ENCODE data around the gene CLIP4. TPM values are rescaled to one million over a fixed set of nuclear protein-coding genes. Genes with fewer than 3 reads are reported as not detected.

Gene CLIP4
- total RNA-seq, 1 experiment from 2014 or later, result 33.8 TPM

DNA sequence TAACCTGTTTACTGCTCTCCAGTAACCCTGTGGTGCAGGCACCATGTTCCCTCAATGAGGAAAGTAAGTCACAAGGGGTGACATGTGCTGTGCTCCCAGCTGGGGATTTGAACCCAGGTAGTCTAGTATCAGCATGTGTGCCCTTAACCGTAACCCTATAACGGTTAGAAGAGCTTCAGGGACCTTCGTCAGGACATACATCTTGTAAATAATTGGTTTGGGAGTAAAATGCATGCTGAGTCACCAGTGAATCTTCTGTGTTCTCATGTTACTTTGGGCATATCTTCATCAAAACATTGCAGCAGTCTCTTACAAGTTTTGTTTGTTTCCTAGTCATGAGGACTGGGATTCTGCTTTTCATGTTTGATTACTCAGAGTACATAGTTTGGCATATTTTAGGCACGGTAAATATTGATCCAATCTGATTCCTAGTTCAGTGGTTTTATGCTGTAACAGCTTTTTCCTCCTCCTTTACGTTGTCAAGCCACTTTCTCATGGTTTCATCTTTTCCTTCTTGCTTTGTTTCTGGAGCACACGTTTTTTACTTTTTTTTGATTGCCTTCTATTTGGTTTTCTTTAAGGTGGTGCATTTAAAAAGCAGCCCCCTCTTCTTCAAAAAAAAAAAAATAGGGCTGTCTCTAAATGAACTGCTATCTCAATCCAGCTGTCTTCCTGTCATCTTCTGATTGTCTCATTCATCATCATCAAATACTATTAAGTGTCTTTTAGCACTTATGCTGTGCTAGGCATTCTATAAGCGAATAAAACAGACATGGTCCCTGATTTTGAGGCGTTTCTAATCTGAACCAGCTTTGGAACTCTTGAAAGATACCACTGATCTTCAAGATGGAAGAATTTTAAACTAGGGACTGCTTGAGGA, 50.4 kb downstream of the CLIP4 start:
- in situ Hi-C loops (cut with HindIII; ENCODE audit: low pct_unique_long_range_greater_than_20kb, low sequenced_read_pairs), result no loop called here
- peak; percentile 74 for DNase-seq (ENCODE audit: low read depth)

- peak; percentile 79 for DNase-seq (ENCODE audit: low read depth)
- in situ Hi-C loops (cut with HindIII; ENCODE audit: low pct_unique_long_range_greater_than_20kb, low sequenced_read_pairs), result no loop called here
Observed at GRCh38 chr2:29166242-29167039, 51.2 kb downstream of the CLIP4 start.

DNA sequence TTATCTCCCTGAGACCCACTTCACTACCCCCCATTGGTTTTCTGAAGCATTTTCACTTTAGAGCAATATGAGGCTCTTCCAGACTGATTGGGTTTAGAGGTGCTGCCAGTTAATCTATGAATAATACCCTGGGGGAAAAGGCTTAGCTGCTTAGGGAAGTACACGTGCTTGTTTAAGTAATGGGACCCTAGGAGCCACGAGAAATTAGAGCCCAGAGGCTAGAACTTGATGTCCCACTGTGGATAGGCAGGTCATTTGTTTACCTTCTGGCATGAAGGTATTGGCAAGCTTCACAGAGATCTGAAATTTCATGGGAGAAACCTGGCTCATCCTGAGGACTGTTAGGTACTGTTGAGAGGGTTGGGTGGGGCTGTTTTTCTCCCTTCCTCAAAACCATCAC, 59.7 kb downstream of the CLIP4 start:
- DNase-seq (ENCODE audit: low read depth), result no peak
- in situ Hi-C loops (cut with HindIII; ENCODE audit: low pct_unique_long_range_greater_than_20kb, low sequenced_read_pairs), result no loop called here

DNA sequence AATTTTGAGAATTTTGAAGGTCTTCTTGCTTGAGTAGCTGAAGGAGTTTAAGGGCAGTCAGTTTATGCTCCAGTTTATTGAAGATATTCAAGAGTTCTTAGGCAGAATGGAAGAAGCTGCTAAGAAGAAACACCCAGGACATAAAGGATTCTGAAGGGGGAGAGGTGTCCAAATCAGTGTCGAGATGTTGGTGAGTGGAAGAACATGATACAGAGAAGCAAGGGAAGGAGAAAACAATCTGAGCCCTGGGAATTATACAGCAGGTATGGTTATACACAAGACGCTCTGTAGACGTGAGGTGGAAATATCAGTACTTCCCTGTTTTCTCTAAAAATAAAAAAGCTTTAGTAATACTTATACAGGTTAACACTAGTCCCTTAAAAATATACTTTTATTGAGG, 60.1 kb downstream of the CLIP4 start:
- DNase-seq (ENCODE audit: low read depth), result no peak
- in situ Hi-C loops (cut with HindIII; ENCODE audit: low pct_unique_long_range_greater_than_20kb, low sequenced_read_pairs), result no loop called here

DNA sequence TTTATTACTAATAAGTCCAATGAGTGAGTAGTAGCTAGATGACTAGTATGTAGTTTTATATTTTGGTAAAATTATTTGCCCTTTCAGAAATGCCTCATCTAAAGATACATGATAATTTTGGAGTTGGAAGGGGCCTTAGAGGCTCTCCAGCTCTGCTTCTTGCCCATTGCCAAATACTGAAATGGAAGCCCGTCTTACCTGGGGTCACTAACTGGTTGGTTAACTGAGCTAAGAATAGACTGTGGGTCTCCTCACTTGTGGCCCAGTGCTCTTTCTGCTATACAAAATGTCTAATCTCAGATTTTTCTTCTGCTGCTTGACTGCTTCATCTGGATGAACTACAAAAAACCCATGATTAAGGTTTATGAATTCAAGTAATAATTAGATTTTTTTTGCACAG, 67.1 kb downstream of the CLIP4 start:
- DNase-seq (ENCODE audit: low read depth), result no peak
- in situ Hi-C loops (cut with HindIII; ENCODE audit: low pct_unique_long_range_greater_than_20kb, low sequenced_read_pairs), result no loop called here

DNA sequence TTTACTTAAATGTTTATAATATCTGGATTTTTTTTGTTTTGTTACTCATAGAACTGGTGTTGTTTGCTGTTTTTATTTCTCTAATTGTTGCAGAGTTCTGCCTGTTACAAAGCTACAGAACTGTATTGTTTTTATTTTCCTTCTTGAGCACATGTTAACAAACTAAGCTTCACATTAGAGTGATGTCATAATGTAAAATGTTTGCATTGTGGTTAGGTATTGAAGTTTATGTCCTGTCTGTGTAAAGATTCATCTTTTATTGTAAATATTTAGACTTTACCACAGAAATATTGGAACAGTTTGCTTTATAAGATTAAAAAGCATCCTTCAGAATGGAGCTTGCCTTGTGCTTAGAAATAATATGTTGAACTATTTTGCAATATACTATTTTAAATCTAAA, 67.7 kb downstream of the CLIP4 start:
- in situ Hi-C loops (cut with HindIII; ENCODE audit: low pct_unique_long_range_greater_than_20kb, low sequenced_read_pairs), result no loop called here

DNA sequence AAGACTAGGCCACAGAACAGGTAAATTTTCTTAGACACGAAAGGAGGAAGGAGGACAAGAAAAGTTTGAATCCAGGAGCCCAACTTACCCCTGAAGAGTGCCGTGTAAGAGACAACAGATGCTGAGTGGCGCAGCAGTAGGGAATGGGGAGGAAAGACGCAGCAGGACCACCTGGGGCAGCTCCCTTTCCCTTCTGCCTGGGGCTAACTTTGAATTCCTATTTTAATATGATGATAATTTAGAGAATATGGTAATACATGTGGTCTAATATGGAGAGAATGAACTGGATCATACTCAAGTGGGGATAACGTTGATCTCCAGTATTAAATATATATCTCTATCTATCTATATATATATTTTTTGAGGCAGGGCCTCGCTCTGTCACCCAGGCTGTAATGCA, 69.3 kb downstream of the CLIP4 start:
- in situ Hi-C loops (cut with HindIII; ENCODE audit: low pct_unique_long_range_greater_than_20kb, low sequenced_read_pairs), result no loop called here

More for the DNA sequence above, 67.7 kb downstream of the CLIP4 start:
- no peak for DNase-seq (ENCODE audit: low read depth)

DNA sequence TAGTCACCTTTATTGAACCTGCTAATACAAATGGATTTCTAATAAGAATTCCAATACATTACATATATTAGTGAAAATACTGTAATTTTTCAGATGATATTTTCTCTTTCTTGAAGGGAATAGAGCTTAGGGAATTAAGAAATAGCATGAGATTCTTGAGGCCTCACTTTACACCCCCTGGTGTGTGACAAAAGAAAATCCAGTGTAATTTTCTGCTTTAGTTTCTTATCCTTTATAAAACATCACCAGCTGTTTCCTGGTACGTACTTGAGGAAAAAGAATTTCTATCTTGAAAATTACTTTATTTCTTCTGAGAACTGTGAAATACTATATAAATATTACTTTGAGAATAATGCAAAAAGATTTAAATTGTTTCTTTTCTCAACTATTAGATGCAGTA, 71.6 kb downstream of the CLIP4 start:
- no peak for DNase-seq (ENCODE audit: low read depth)
- in situ Hi-C loops (cut with HindIII; ENCODE audit: low pct_unique_long_range_greater_than_20kb, low sequenced_read_pairs), result no loop called here

More for the DNA sequence above, 69.3 kb downstream of the CLIP4 start:
- DNase-seq (ENCODE audit: low read depth), result no peak

- in situ Hi-C loops (cut with HindIII; ENCODE audit: low pct_unique_long_range_greater_than_20kb, low sequenced_read_pairs), result no loop called here
- DNase-seq (ENCODE audit: low read depth), result no peak
Observed at GRCh38 chr2:29187926-29188325, 72.7 kb downstream of the CLIP4 start.

DNA sequence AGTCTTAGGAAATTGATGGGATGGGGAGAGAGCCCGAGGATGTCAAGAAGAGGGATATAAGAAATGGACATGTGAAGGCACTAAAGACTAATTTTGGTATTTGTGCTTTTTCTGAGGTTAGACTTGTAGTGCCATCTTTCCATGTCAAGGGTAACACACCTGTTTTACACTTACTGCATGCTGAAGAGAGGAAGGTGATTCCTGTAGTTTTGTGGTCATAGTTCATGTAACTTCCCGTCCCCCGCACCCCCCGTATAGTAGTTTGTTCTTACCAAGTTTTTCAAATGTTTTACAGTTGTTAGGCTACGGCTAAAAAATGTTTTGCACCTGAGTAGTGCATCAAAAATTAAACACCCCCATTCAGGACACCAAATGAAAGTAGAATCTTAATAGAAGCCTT, 73.8 kb downstream of the CLIP4 start:
- in situ Hi-C loops (cut with HindIII; ENCODE audit: low pct_unique_long_range_greater_than_20kb, low sequenced_read_pairs), result no loop called here
- no peak for DNase-seq (ENCODE audit: low read depth)

DNA sequence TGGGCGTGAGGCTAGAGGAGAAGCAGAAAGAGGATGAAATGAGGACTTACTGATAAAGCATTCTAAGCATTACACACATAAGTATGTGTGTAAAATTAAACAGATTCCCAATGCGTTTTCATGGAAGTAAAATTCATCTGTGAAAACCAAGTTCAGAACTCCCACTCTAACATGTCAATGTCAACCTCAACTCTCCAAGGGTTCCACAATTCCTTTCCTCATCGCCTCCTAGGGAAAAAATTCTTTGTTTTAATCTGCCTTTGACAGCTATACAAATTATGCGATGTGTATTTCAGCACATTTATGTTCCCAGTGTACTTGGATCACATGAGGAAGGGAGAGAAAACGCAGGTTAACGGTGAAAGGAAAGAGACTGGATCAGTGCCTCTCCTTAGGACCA, 76.6 kb downstream of the CLIP4 start:
- DNase-seq (ENCODE audit: low read depth), result no peak
- in situ Hi-C loops (cut with HindIII; ENCODE audit: low pct_unique_long_range_greater_than_20kb, low sequenced_read_pairs), result loop anchor here (10.0 kb wide), 1 partner anchor 237 kb away; no protein-coding TSS in a partner anchor

DNA sequence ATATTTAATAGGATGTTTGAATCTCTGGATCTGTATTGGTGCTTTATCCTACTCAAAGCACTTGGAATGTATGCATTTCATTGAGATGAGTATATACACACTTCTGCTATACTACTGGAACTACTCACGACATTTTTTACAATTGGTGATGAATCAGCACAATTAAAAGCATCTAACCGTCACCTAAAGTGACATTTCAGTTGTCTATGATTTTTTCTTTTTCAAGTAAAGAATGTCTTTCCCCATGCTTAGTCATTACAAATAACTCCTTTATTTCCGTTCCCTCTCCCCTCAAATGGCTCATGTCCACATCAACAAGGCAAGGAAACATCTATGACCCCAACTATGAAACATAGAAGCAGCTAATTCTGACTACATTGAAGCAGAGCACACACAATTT, 77.3 kb downstream of the CLIP4 start:
- in situ Hi-C loops (cut with HindIII; ENCODE audit: low pct_unique_long_range_greater_than_20kb, low sequenced_read_pairs), result loop anchor here (10.0 kb wide), 1 partner anchor 238 kb away; no protein-coding TSS in a partner anchor
- DNase-seq (ENCODE audit: low read depth), result peak; percentile 44

DNA sequence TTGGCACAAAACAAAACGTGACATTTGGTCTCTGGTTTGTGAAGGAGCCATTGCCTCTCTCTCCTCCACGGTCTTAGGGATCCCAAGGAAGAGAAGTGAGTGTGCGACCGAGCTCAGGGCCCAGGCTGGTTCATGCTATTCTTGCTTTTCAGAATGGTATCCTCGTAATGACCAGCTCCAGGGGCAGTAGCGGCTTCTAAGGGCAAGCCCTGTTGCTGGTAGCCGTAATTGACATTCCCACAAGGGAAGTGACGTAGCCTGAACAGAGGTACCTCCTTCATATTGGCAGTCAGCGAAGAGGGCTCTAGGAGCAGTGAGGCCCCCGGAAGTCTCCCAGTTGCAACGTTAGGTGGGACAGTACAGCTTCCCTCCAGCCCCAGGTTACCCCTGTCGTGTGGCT, 77.9 kb downstream of the CLIP4 start:
- no peak for DNase-seq (ENCODE audit: low read depth)
- in situ Hi-C loops (cut with HindIII; ENCODE audit: low pct_unique_long_range_greater_than_20kb, low sequenced_read_pairs), result loop anchor here (10.0 kb wide), 1 partner anchor 238 kb away; no protein-coding TSS in a partner anchor

DNA sequence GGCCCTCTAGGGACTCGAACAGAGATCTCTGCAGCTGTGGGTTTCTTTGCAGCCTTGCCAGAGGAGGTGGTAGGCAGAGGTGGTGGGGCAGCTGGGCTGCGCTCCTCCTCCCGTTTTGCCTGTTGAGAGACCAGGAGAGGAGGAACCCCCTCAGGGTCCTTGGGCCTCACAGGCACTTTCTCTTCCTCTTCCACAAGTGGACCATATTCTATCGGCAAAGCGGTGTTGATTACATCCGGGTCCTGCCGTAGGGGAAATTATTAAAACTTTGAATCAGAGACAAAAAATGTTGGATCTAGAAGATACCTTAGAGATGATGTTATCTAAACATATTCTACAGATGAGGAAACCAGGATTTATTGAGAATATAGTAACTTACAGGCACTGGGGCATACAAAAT, 78.5 kb downstream of the CLIP4 start:
- in situ Hi-C loops (cut with HindIII; ENCODE audit: low pct_unique_long_range_greater_than_20kb, low sequenced_read_pairs), result loop anchor here (10.0 kb wide), 1 partner anchor 239 kb away; no protein-coding TSS in a partner anchor
- DNase-seq (ENCODE audit: low read depth), result no peak

- DNase-seq (ENCODE audit: low read depth), result no peak
- in situ Hi-C loops (cut with HindIII; ENCODE audit: low pct_unique_long_range_greater_than_20kb, low sequenced_read_pairs), result loop anchor here (10.0 kb wide), 1 partner anchor 241 kb away; no protein-coding TSS in a partner anchor
Observed at GRCh38 chr2:29195796-29196195, 80.6 kb downstream of the CLIP4 start.

DNA sequence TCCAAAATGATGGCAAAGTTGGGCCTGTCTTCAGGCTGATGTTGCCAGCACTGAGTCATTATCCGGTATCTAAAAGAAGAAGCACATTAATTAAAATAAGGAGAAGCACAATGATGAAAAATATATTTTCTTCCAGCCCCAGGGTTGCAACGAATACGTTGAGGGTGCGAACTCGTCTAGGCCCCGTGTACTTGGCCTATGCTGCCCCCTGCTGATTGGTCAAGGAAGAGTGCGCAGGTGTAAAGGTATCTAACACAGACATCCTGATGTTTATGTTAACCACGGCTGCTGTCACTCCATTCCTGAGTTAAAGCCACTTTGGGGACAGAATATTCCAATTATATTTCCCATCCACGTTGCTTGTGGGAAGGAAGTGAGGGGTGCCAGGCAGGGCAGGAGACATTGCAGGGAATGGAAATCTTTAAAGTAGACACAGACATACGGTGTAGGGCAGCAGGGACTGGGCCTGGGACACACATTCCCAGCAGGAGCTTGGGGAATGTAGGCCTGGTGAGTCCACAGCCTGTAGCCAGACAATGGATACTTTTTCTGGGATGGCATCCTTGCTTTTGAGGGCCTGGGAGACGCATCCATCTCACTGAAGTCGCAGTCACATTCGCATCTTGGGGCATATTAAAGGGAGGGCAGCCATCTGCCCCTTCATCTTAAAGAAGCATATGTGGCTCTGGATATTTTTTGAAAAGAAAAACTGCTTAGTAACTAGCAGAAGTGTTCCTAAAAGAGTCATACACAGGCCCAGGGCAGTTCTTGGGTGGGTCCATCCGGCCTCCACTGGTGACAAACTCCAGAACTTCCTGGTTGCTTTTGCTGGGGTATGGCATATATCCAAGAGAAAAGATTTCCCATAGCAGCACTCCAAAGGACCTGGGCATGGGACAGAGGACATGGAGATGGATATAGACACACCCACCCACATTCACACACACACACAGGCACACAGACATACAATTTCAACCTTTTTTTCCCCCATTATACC, 81.9 kb downstream of the CLIP4 start:
- peak; percentile 38 for DNase-seq (ENCODE audit: low read depth)
- in situ Hi-C loops (cut with HindIII; ENCODE audit: low pct_unique_long_range_greater_than_20kb, low sequenced_read_pairs), result loop anchor here (10.0 kb wide), 1 partner anchor 242 kb away; no protein-coding TSS in a partner anchor

- in situ Hi-C loops (cut with HindIII; ENCODE audit: low pct_unique_long_range_greater_than_20kb, low sequenced_read_pairs), result no loop called here
- DNase-seq (ENCODE audit: low read depth), result no peak
Observed at GRCh38 chr2:29201979-29202378, 86.8 kb downstream of the CLIP4 start.

All from Caki2 (cell line).